Stimulated activated CD8-positive, alpha-beta memory T cell treated with anti-CD3 and anti-CD28 coated beads, Interleukin-12 subunit alpha, Interleukin-12 subunit beta, amount 100 ng/mL, for 4 hours (primary cell): ENCODE data around the gene RS1.

Experiments used
- DNase-seq: peaks from one replicate; pipeline ENCODE4 v3.0.0-alpha.2; 2020; ENCODE audit warnings: low read depth

RS1 gene

GRCh38 chrX:18598413-18598812 is 73.5 kb downstream of the RS1 start:
- no peak for DNase-seq

- DNase-seq, result no peak
Observed at GRCh38 chrX:18596096-18596495, 75.8 kb downstream of the RS1 start.

DNA sequence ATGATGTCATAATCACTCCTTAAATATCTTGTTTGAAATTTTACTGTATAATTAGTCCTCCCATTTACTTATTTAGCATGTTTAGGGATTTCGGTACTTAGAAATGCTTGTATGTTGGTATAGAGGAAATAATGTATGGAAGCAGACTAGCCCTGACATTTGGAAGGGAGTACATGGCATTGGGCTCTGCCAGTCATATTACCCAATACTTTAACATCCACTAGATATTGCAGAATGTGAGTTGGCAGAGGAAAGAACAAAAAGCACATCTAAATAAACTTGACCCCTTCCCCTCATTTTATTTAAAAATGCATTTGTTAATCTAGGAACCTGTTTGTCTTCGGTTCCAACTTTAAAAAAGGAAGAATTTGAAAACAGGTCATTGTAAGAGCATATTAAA is 77.8 kb downstream of the RS1 start:
- no peak for DNase-seq

DNA sequence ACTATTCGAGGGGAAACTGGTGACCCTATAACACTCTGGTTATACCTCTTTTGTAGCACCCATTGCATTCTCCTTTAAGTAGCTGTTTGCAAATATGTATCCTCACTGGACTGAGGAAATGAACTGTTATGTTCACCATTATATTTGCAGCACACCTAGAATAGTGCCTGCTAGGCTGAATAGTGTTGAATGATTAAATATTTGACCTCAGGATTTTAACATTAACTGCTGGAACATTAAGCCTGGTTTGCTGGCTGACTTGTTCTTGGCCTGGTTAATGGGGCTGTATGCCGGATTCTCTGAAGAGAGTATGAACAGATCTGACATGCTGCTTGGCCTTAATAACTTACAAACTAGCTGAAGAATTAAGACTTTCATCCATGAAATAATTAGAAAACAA is 80.1 kb downstream of the RS1 start:
- DNase-seq, result no peak
